Activated T-cell treated with anti-CD3 and anti-CD28 coated beads, Interleukin-2, amount 50 U/mL, for 72 hours (primary cell): ENCODE results near the gene PI3. TPM values are rescaled to one million over a fixed set of nuclear protein-coding genes. Genes with fewer than 3 reads are reported as not detected.
"Not testable (repeated sequence)": the region's sequence is repeated elsewhere in the genome, so short reads cannot be mapped to it uniquely, and the experiment has no call there.

ENCODE experiments used
- ATAC-seq, 2 donors: fragments of 150-1000 bp; cut with Tn5 transposase; replicated peaks in 1 of 2; 2 replicates each; pipeline ENCODE4 v1.10.0; 2021; ENCODE audit warnings: moderate library complexity in 2 of 2, mild to moderate bottlenecking in 1 of 2
- DNase-seq, 2 donors: peaks; one replicate each; pipeline ENCODE4 v3.0.0; 2021 to 2022; ENCODE audit warnings: mixed read lengths in 1 of 2
- H3K27ac Mint-ChIP-seq: one replicate; pipeline ENCODE4 v1.8.0; 2022; ENCODE audit warnings: mild to moderate bottlenecking, moderate library complexity, mixed read lengths
- H3K27me3 Mint-ChIP-seq: one replicate; pipeline ENCODE4 v1.8.0; 2022; ENCODE audit warnings: low read depth, mixed read lengths
- H3K36me3 Mint-ChIP-seq, 2 donors: one replicate each; pipeline ENCODE4 v1.8.0; 2022; ENCODE audit warnings: mixed read lengths in 2 of 2, mild to moderate bottlenecking in 1 of 2; ENCODE audit not compliant: insufficient read depth in 2 of 2
- H3K4me1 Mint-ChIP-seq: one replicate; pipeline ENCODE4 v1.8.0; 2022; ENCODE audit warnings: low read depth, mixed read lengths
- H3K4me3 Mint-ChIP-seq, 2 donors: one replicate each; pipeline ENCODE4 v1.8.0; 2022; ENCODE audit warnings: mild to moderate bottlenecking in 2 of 2, mixed read lengths in 2 of 2, moderate library complexity in 2 of 2
- H3K9me3 Mint-ChIP-seq, 2 donors: one replicate each; pipeline ENCODE4 v1.8.0; 2022; ENCODE audit warnings: mixed read lengths in 2 of 2
- total RNA-seq, 2 donors: library from RNA; stranded (reverse); gene quantifications; one replicate each; pipeline ENCODE4 v1.2.3, GENCODE V29; 2022

Gene PI3, protein sequence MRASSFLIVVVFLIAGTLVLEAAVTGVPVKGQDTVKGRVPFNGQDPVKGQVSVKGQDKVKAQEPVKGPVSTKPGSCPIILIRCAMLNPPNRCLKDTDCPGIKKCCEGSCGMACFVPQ
- total RNA-seq: not detected

DNA sequence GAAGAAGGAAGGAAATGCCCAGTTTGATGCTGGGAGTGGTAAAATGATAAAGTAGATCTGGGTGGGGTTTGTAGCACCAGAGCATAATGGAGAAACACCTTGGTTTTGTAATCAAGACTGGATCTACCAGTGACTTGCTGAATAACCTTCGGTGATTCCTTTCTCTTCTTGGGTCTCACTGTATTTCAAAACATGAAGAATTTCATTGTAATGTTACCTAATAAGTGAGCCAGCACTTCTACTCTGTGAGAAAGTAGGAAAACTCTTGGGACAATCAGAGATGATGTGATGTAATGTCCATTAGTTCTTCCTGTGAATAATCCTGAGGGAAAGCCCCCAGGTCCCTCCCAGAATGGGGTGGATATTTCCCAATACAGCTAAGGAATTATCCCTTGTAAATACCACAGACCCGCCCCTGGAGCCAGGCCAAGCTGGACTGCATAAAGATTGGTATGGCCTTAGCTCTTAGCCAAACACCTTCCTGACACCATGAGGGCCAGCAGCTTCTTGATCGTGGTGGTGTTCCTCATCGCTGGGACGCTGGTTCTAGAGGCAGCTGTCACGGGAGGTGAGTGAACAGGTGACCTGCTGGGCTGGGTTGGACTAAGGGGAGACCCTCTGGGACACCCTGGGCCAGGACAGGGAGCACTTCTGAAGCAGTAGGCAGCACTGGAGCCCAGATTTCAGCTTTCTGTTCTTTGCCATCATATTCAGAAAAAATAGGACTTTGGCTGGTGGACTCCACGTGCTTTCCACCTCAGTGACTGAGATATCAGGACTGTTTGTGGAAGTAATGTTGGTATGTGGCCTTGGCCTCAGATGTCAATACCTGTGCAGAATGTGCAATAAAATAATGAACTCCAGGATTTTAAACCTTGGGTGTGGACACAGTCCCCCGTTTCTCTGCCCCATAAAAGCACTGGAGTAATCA is at the start of gene PI3:
Gene PI3 (plus strand): TSS at position 469 of the 931 bp plus-strand sequence. CDS start 21 bp downstream, at position 490.
- no peak for DNase-seq
- Mint-ChIP-seq H3K36me3 (no peaks in the 10 kb centered on the region), H3K9me3 (no peaks in the 10 kb centered on the region), H3K27ac (no peak within 1 kb of the TSS), H3K4me3 (no peak within 1 kb of the TSS), H3K4me1 (peaks cover 4% of the 10 kb centered on the region), H3K27me3 (peaks cover 7% of the 10 kb centered on the region)
- ATAC-seq: no peak

DNA sequence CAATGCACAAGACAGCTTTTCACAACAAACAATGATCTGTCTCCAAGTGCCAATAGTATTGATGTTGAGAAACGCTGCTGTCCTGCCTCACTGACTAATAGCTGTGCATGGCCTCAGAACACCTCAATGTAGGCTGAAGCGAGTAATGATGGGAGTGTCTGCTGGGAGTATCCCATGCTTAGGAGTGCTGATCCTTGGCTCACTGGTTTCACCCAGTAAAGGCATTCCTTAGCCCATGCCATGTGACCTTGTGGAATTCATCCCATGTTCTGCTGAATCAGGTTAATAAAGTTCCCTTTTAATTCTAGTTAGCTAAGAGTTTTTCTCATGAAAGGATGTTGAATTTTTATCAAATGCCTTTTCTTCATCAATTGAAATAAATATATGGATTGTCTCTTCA is 46.6 kb upstream of the PI3 start:
- DNase-seq: no peak
- Mint-ChIP-seq H3K36me3 (no peaks in the 10 kb centered on the region), H3K4me3 (no peak overlapping the region), H3K4me1 (no peaks in the 10 kb centered on the region), H3K27me3 (peaks cover 61% of the 10 kb centered on the region), H3K27ac (no peak overlapping the region), H3K9me3 (no peaks in the 10 kb centered on the region)
- no peak for ATAC-seq

- ATAC-seq: no peak
- H3K36me3 Mint-ChIP-seq: no peaks in the 10 kb centered on the region
Observed at GRCh38 chr20:45136911-45137310, 37.8 kb upstream of the PI3 start.

GRCh38 chr20:45138561-45139300 is 36.0 kb upstream of the PI3 start:
- ATAC-seq: peak; percentile 85 to 89
- DNase-seq: peak; percentile 85 to 87
- H3K27ac Mint-ChIP-seq: no peak overlapping the region
- no peaks in the 10 kb centered on the region for H3K27me3 Mint-ChIP-seq
- H3K9me3 Mint-ChIP-seq: no peaks in the 10 kb centered on the region
- no peaks in the 10 kb centered on the region for H3K4me1 Mint-ChIP-seq
- H3K36me3 Mint-ChIP-seq: no peaks in the 10 kb centered on the region
- no peak overlapping the region for H3K4me3 Mint-ChIP-seq

More at GRCh38 chr20:45136911-45137310, 37.8 kb upstream of the PI3 start:
- Mint-ChIP-seq H3K9me3 (no peaks in the 10 kb centered on the region), H3K4me1 (no peaks in the 10 kb centered on the region), H3K27ac (no peak overlapping the region), H3K27me3 (peaks cover 12% of the 10 kb centered on the region), H3K4me3 (no peak overlapping the region)
- no peak for DNase-seq

GRCh38 chr20:45139733-45140375 is 34.8 kb upstream of the PI3 start:
- H3K9me3 Mint-ChIP-seq, H3K36me3 Mint-ChIP-seq, ATAC-seq, H3K4me1 Mint-ChIP-seq, H3K27ac Mint-ChIP-seq, H3K27me3 Mint-ChIP-seq, H3K4me3 Mint-ChIP-seq, DNase-seq: not testable (repeated sequence)

DNA sequence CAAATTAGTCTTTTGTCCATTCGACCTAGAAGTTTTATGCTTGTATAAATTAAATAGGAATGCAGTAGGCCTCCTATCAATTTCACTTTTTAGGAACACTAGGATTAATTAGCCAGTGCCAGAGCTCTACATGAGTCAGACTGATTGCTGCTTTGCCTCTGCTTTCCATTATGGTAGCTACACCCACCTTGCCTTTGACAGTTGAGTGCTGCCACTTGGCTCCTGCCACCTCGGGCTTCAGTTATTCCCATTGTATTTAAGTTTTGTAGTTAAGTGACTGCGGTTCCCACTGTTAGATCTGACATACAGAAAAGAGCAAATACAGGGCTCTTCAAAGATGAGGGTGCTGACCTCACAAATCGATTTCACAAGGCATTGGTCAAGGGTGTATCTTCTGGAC is 33.9 kb upstream of the PI3 start:
- Mint-ChIP-seq H3K27me3 (no peaks in the 10 kb centered on the region), H3K36me3 (no peaks in the 10 kb centered on the region), H3K27ac (no peak overlapping the region), H3K4me3 (no peak overlapping the region), H3K9me3 (no peaks in the 10 kb centered on the region), H3K4me1 (no peaks in the 10 kb centered on the region)
- ATAC-seq (no peak), DNase-seq (no peak)

DNA sequence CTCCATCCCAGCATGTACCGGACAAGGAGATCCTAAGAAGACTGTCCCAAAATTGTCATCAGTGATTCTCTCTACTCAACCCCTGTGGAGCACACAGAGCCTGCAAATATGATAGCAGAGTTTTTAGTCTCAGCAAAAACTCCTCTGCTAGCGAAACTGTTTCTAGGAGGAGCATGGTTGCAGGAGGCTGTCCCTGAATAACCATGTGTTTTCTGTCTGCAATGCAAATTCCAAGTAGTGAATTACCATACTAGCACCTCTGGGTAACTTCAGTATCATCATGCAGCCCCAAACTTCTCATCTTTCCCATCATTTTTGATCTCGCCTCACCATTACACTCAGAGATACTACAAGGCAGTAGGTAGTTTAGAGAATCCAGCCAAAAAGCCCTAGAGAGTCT is 25.6 kb upstream of the PI3 start:
- Mint-ChIP-seq H3K4me3 (no peak overlapping the region), H3K27me3 (peaks cover 40% of the 10 kb centered on the region), H3K4me1 (no peaks in the 10 kb centered on the region), H3K9me3 (no peaks in the 10 kb centered on the region), H3K36me3 (no peaks in the 10 kb centered on the region), H3K27ac (no peak overlapping the region)
- ATAC-seq (no peak), DNase-seq (no peak)

GRCh38 chr20:45152405-45152804 is 22.3 kb upstream of the PI3 start:
- Mint-ChIP-seq H3K27ac (no peak overlapping the region), H3K36me3 (no peaks in the 10 kb centered on the region), H3K4me1 (no peaks in the 10 kb centered on the region), H3K27me3 (peaks cover 69% of the 10 kb centered on the region), H3K9me3 (peaks cover 0 to 2% of the 10 kb centered on the region in 2 donors), H3K4me3 (no peak overlapping the region)
- DNase-seq (no peak), ATAC-seq (no peak)

DNA sequence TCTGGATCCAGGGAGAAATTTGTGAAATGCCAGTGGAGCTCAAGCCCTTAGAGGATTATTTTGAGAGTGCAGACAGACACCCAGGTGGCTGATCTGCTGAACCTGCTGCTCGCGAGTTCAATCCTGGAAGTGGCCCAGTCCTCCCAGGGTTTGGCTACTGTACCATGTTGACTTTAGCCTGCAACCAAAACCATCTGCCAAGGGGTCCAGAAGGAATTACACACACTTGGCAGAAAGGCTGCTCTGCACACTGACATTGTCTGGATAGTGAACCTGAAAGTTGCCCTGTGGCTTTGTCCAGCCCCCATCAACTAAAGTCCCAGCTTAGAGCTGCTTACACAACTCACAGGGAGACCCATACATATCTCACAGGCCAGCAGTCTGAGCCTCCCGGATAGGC is 21.6 kb upstream of the PI3 start:
- DNase-seq (no peak), ATAC-seq (no peak)
- no peaks in the 10 kb centered on the region for H3K36me3 Mint-ChIP-seq
- H3K4me1 Mint-ChIP-seq: no peaks in the 10 kb centered on the region
- H3K27ac Mint-ChIP-seq: no peak overlapping the region
- no peak overlapping the region for H3K4me3 Mint-ChIP-seq
- H3K27me3 Mint-ChIP-seq: peaks cover 73% of the 10 kb centered on the region
- H3K9me3 Mint-ChIP-seq: peaks cover 0 to 2% of the 10 kb centered on the region in 2 donors

DNA sequence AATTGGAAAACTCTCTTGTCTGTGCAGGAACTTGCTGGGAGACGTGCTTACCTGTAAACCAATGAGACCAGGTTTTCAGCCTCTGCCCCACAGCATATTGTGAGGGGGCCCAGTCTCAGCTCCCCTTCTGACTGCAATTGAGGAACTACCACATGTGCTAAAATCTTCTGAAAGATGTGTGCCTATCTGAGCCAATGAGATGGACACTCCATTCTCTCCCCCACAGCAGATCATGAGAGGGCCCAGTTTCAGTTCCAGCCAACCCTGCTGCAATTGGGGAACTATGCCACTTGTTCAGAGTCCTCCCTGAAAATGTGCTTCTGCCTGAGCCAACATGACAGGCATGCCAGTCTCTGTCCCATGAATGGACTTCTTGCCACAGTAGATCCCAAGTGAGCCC is 20.9 kb upstream of the PI3 start:
- Mint-ChIP-seq H3K36me3 (peaks cover 2% of the 10 kb centered on the region in 2 donors), H3K4me1 (no peaks in the 10 kb centered on the region), H3K27me3 (peaks cover 73% of the 10 kb centered on the region), H3K4me3 (no peak overlapping the region), H3K9me3 (peaks cover 4 to 8% of the 10 kb centered on the region in 2 donors), H3K27ac (no peak overlapping the region)
- ATAC-seq (no peak), DNase-seq (no peak)

- DNase-seq (no peak), ATAC-seq (no peak)
- H3K9me3 Mint-ChIP-seq: peaks cover 4 to 11% of the 10 kb centered on the region in 2 donors
- H3K4me3 Mint-ChIP-seq: no peak overlapping the region
- H3K27ac Mint-ChIP-seq: no peak overlapping the region
- no peaks in the 10 kb centered on the region for H3K4me1 Mint-ChIP-seq
- H3K36me3 Mint-ChIP-seq: peaks cover 6% of the 10 kb centered on the region in 2 donors
- peaks cover 69% of the 10 kb centered on the region for H3K27me3 Mint-ChIP-seq
Observed at GRCh38 chr20:45154183-45154582, 20.5 kb upstream of the PI3 start.

DNA sequence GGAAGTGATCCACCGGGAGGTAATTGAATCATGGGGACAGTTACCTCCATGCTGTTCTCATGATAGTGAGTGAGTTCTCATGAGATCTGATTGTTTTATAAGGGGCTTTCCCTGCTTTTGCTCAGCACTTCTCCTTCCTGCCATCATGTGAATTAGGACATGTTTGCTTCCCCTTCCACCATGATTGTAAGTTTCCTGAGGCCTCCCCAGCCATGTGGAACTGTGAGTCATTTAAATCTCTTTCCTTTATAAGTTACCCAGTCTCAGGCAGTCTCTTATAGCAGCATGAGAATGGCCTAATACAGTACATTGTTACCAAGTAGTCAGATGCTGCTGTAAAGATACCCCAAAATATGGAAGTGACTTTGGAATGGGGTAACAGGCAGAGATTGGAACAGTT is 19.9 kb upstream of the PI3 start:
- H3K27me3 Mint-ChIP-seq: peaks cover 64% of the 10 kb centered on the region
- H3K4me3 Mint-ChIP-seq, DNase-seq, H3K4me1 Mint-ChIP-seq, ATAC-seq, H3K36me3 Mint-ChIP-seq, H3K27ac Mint-ChIP-seq: not testable (repeated sequence)
- peaks cover 4 to 11% of the 10 kb centered on the region in 2 donors for H3K9me3 Mint-ChIP-seq

- peaks cover 6 to 8% of the 10 kb centered on the region in 2 donors for H3K36me3 Mint-ChIP-seq
- peaks cover 5 to 11% of the 10 kb centered on the region in 2 donors for H3K9me3 Mint-ChIP-seq
- no peaks in the 10 kb centered on the region for H3K4me1 Mint-ChIP-seq
- H3K27me3 Mint-ChIP-seq: peaks cover 56% of the 10 kb centered on the region
- no peak for DNase-seq
- no peak overlapping the region for H3K4me3 Mint-ChIP-seq
- no peak overlapping the region for H3K27ac Mint-ChIP-seq
- no peak for ATAC-seq
Observed at GRCh38 chr20:45156713-45157112, 18.0 kb upstream of the PI3 start.
